WTC11 (cell line): Measurements from ENCODE around the gene SWT1. TPM values are rescaled to one million over a fixed set of nuclear protein-coding genes. Genes with fewer than 3 reads are reported as not detected.

Source experiments
- ATAC-seq: fragments of 200-7000 bp; cut with Tn5 transposase; 2 replicates; pipeline ENCODE4 v1.10.0; 2021; ENCODE audit warnings: mild to moderate bottlenecking, moderate library complexity
- CTCF ChIA-PET: fragments of 300-600 bp; sonication (Branson Sonifier 250); formaldehyde crosslinking; loops from one replicate; lab custom pipeline; 2021; ENCODE audit warnings: antibody characterized with exemption; lab: Charles Lee
- POLR2A ChIA-PET: fragments of 350-600 bp; sonication (Branson Sonifier 250); formaldehyde crosslinking; loops from one replicate; lab custom pipeline; 2021; ENCODE audit warnings: antibody characterized with exemption; lab: Charles Lee
- DNase-seq: peaks from one replicate; pipeline ENCODE4 v3.0.0; 2021; ENCODE audit warnings: low spot score
- H3K27ac Mint-ChIP-seq: 2 replicates; pipeline ENCODE4 v1.8.0; 2021; ENCODE audit warnings: mixed read lengths
- H3K27me3 Mint-ChIP-seq: 2 replicates; pipeline ENCODE4 v1.8.0; 2021; ENCODE audit warnings: low read depth, mild to moderate bottlenecking, moderate library complexity, mixed read lengths
- H3K36me3 Mint-ChIP-seq: 2 replicates; pipeline ENCODE4 v1.8.0; 2021; ENCODE audit warnings: mixed read lengths
- H3K4me1 Mint-ChIP-seq: 2 replicates; pipeline ENCODE4 v1.8.0; 2022; ENCODE audit warnings: mixed read lengths
- H3K4me3 Mint-ChIP-seq: 2 replicates; pipeline ENCODE4 v1.8.0; 2021; ENCODE audit warnings: mild to moderate bottlenecking, moderate library complexity, mixed read lengths
- H3K9me3 Mint-ChIP-seq: 2 replicates; pipeline ENCODE4 v1.8.0; 2021; ENCODE audit warnings: mixed read lengths
- CREM ChIP-seq: sonication (generic); formaldehyde crosslinking; IDR thresholded peaks from 2 replicates; pipeline ENCODE4 v1.8.1; 2022; ENCODE audit warnings: mild to moderate bottlenecking, missing genetic modification reagents, moderate library complexity
- CTCF ChIP-seq: fragments of 200-600 bp; IDR thresholded peaks from 2 replicates; pipeline ENCODE4 v1.8.0; 2022; ENCODE audit warnings: antibody characterized with exemption
- EMX1 ChIP-seq: fragments of 250-450 bp; sonication (Bioruptor Pico); IDR thresholded peaks from 2 replicates; pipeline ENCODE4 v1.8.0; 2021; ENCODE audit warnings: mild to moderate bottlenecking
- ESRRA ChIP-seq: sonication (generic); formaldehyde crosslinking; IDR thresholded peaks from 2 replicates; pipeline ENCODE4 v1.8.1; 2022; ENCODE audit warnings: mild to moderate bottlenecking, missing genetic modification reagents, borderline replicate concordance
- ETV6 ChIP-seq: sonication (generic); formaldehyde crosslinking; IDR thresholded peaks from 2 replicates; pipeline ENCODE4 v1.8.1; 2022; ENCODE audit warnings: mild to moderate bottlenecking, missing genetic modification reagents
- FOXP4 ChIP-seq: sonication (generic); formaldehyde crosslinking; IDR thresholded peaks from 2 replicates; pipeline ENCODE4 v1.8.0; 2022; ENCODE audit warnings: mild to moderate bottlenecking, missing genetic modification reagents
- GRHL2 ChIP-seq: fragments of 250-450 bp; sonication (Bioruptor Pico); IDR thresholded peaks from 2 replicates; pipeline ENCODE4 v1.8.0; 2022; ENCODE audit warnings: mild to moderate bottlenecking, moderate library complexity; ENCODE audit not compliant: insufficient replicate concordance, severe bottlenecking
- GTF2I ChIP-seq: fragments of 250-450 bp; sonication (Bioruptor Pico); conservative IDR thresholded peaks from 2 replicates; pipeline ENCODE4 v1.4.0; 2021; ENCODE audit warnings: mild to moderate bottlenecking
- MAX ChIP-seq: sonication (generic); formaldehyde crosslinking; IDR thresholded peaks from 2 replicates; pipeline ENCODE4 v1.8.0; 2022; ENCODE audit warnings: mild to moderate bottlenecking, missing genetic modification reagents
- MYBL2 ChIP-seq: sonication (generic); formaldehyde crosslinking; IDR thresholded peaks from 2 replicates; pipeline ENCODE4 v1.8.1; 2023; ENCODE audit warnings: mild to moderate bottlenecking, moderate library complexity, missing genetic modification reagents
- NR1H2 ChIP-seq: sonication (generic); formaldehyde crosslinking; IDR thresholded peaks from 2 replicates; pipeline ENCODE4 v1.9.0; 2021; ENCODE audit warnings: mild to moderate bottlenecking, moderate library complexity, missing genetic modification reagents
- PRRX2 ChIP-seq: fragments of 250-450 bp; sonication (Bioruptor Pico); IDR thresholded peaks from 2 replicates; pipeline ENCODE4 v1.8.0; 2021; ENCODE audit warnings: mild to moderate bottlenecking
- SOX15 ChIP-seq: fragments of 250-450 bp; sonication (Bioruptor Pico); IDR thresholded peaks from 2 replicates; pipeline ENCODE4 v1.9.0; 2021; ENCODE audit warnings: mild to moderate bottlenecking
- SP1 ChIP-seq: sonication (generic); formaldehyde crosslinking; conservative IDR thresholded peaks from 2 replicates; pipeline ENCODE4 v1.8.1; 2022; ENCODE audit warnings: missing genetic modification reagents
- TCF7 ChIP-seq: sonication (generic); formaldehyde crosslinking; IDR thresholded peaks from 2 replicates; pipeline ENCODE4 v1.8.0; 2022; ENCODE audit warnings: mild to moderate bottlenecking, low read depth, missing genetic modification reagents, moderate library complexity
- TEAD1 ChIP-seq: sonication (generic); formaldehyde crosslinking; IDR thresholded peaks from 2 replicates; pipeline ENCODE4 v1.8.0; 2022; ENCODE audit warnings: mild to moderate bottlenecking, missing genetic modification reagents
- ZBTB43 ChIP-seq: sonication (generic); formaldehyde crosslinking; IDR thresholded peaks from 2 replicates; pipeline ENCODE4 v1.8.1; 2023; ENCODE audit warnings: mild to moderate bottlenecking, missing genetic modification reagents
- ZNF671 ChIP-seq: fragments of 250-450 bp; sonication (Bioruptor Pico); IDR thresholded peaks from 2 replicates; pipeline ENCODE4 v1.8.0; 2021; ENCODE audit warnings: mild to moderate bottlenecking
- total RNA-seq: library from RNA; stranded (reverse); gene quantifications from 3 replicates; pipeline ENCODE4 v1.2.3, GENCODE V29; 2021

The SWT1 gene
- total RNA-seq, 1 experiment from 2014 or later = 5.8 TPM

- H3K27me3 Mint-ChIP-seq = no peaks in the 10 kb centered on the region
- no peak overlapping the region for H3K4me3 Mint-ChIP-seq
- no peak for DNase-seq
- no peaks in the 10 kb centered on the region for H3K36me3 Mint-ChIP-seq
- no peak overlapping the region for H3K27ac Mint-ChIP-seq
- ChIA-PET POLR2A (interaction anchor here (0.6 kb wide), 2 partner anchors 30 to 76 kb away, joined by 4 to 5 read pairs; no protein-coding TSS in a partner anchor), CTCF (no interaction called here)
- no peaks in the 10 kb centered on the region for H3K9me3 Mint-ChIP-seq
- no peak for TF ChIP-seq GTF2I (CRISPR knock-in tag)
- peaks cover 16% of the 10 kb centered on the region for H3K4me1 Mint-ChIP-seq
- no peak for ATAC-seq
Observed at GRCh38 chr1:185262151-185262550, 105.2 kb downstream of the SWT1 start.

GRCh38 chr1:185263292-185263691 lies 106.3 kb downstream of the SWT1 start:
- DNase-seq = no peak
- ChIA-PET POLR2A (no interaction called here), CTCF (no interaction called here)
- Mint-ChIP-seq H3K27me3 (no peaks in the 10 kb centered on the region), H3K36me3 (no peaks in the 10 kb centered on the region), H3K4me3 (no peak overlapping the region), H3K27ac (no peak overlapping the region), H3K9me3 (no peaks in the 10 kb centered on the region), H3K4me1 (peaks cover 7% of the 10 kb centered on the region)
- TF ChIP-seq ZBTB43 (CRISPR knock-in tag) (no peak), SP1 (no peak), SOX15 (CRISPR knock-in tag) (no peak), ETV6 (CRISPR knock-in tag) (no peak), MYBL2 (CRISPR knock-in tag) (no peak), ESRRA (CRISPR knock-in tag) (no peak), TEAD1 (CRISPR knock-in tag) (no peak), NR1H2 (CRISPR knock-in tag) (no peak), FOXP4 (no peak), CTCF (no peak), ZNF671 (CRISPR knock-in tag) (no peak)
- no peak for ATAC-seq

GRCh38 chr1:185263780-185264179 lies 106.8 kb downstream of the SWT1 start:
- ATAC-seq = no peak
- Mint-ChIP-seq H3K9me3 (no peaks in the 10 kb centered on the region), H3K36me3 (no peaks in the 10 kb centered on the region), H3K27ac (no peak overlapping the region), H3K4me1 (peaks cover 4% of the 10 kb centered on the region; the same call in 1 of the 2 replicates), H3K27me3 (no peaks in the 10 kb centered on the region), H3K4me3 (no peak overlapping the region)
- ChIA-PET POLR2A (no interaction called here), CTCF (no interaction called here)
- no peak for DNase-seq
- TF ChIP-seq GRHL2 (CRISPR knock-in tag) = no peak
- no peak for TF ChIP-seq CREM
- no peak for TF ChIP-seq EMX1
- no peak for TF ChIP-seq MAX (CRISPR knock-in tag)
- no peak for TF ChIP-seq ZBTB43 (CRISPR knock-in tag)
- no peak for TF ChIP-seq TCF7 (CRISPR knock-in tag)
- no peak for TF ChIP-seq PRRX2
